Omental fat pad (tissue), 4 donors: Measurements from ENCODE around the gene MFF. TPM values are rescaled to one million over a fixed set of nuclear protein-coding genes. Genes with fewer than 3 reads are reported as not detected.

ENCODE experiments used
- ATAC-seq: fragments of 150-250 bp; one replicate; pipeline ENCODE4 v1.9.1; 2016; ENCODE audit warnings: mild to moderate bottlenecking, moderate library complexity; ENCODE audit not compliant: low FRiP score
- DNase-seq: peaks from one replicate; pipeline ENCODE4 v3.0.0-alpha.2; 2019; ENCODE audit warnings: low spot score
- total RNA-seq, 4 donors: library from RNA; depleted of rRNA; stranded (reverse); fragments of >200 nt; gene quantifications; one replicate each; pipeline ENCODE4 v1.1.0, GENCODE V29; 2016
- TF ChIP-seq, protein P1 (sequence below), 3 donors: fragments of 450-650 bp; IDR thresholded peaks; one replicate each; pipeline ENCODE4 v1.5.1; 2016 to 2017; ENCODE audit warnings: antibody characterized with exemption in 3 of 3, mild to moderate bottlenecking in 3 of 3, moderate library complexity in 2 of 3

The MFF gene
- total RNA-seq, 4 donors from 2014 or later = 67.1 to 98.0 (median 87.4) TPM

DNA sequence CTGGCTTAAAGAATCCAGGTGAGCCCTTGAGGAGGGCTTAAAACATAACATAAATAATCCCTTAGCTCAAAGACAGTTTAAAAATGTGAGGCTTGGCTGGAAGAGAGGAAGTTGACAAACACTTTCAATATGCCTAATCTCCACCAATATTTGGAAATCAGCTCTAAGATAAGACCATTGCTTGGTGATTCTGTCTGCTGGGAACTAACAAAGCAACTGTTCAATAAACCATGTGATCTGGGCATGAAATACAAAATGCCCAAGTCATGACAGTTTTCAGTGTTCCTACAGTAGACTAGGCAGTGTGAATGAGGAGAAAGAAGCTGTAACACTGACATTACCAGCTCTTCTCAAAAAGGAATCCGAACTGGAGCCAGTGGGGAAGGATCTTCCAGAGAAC is 10.7 kb downstream of the MFF start:
- TF ChIP-seq, protein P1, sequence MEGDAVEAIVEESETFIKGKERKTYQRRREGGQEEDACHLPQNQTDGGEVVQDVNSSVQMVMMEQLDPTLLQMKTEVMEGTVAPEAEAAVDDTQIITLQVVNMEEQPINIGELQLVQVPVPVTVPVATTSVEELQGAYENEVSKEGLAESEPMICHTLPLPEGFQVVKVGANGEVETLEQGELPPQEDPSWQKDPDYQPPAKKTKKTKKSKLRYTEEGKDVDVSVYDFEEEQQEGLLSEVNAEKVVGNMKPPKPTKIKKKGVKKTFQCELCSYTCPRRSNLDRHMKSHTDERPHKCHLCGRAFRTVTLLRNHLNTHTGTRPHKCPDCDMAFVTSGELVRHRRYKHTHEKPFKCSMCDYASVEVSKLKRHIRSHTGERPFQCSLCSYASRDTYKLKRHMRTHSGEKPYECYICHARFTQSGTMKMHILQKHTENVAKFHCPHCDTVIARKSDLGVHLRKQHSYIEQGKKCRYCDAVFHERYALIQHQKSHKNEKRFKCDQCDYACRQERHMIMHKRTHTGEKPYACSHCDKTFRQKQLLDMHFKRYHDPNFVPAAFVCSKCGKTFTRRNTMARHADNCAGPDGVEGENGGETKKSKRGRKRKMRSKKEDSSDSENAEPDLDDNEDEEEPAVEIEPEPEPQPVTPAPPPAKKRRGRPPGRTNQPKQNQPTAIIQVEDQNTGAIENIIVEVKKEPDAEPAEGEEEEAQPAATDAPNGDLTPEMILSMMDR (IDR thresholded peaks at IDR 0.05) = no peak
- DNase-seq = no peak
- no peak for ATAC-seq

DNA sequence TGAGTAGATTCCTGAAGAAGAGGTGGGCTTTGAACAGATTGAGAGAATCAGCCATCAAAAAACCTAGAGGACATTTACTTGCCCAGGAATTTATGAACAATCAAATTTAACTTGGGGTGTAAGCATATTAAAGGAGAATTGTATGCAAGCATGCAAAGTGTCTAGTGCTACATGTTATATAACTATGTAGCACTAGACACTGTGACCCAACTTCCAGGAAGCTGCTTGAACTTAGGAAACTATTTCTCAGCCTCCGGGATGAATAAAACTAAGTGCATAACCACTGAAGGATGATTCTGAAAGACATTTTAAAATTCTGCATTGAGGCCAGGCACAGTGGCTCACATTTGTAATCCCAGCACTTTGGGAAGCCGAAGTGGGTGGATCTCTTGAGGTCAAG is 12.4 kb downstream of the MFF start:
- no peak for DNase-seq
- TF ChIP-seq, protein P1 (IDR thresholded peaks at IDR 0.05) = no peak
- no peak for ATAC-seq

DNA sequence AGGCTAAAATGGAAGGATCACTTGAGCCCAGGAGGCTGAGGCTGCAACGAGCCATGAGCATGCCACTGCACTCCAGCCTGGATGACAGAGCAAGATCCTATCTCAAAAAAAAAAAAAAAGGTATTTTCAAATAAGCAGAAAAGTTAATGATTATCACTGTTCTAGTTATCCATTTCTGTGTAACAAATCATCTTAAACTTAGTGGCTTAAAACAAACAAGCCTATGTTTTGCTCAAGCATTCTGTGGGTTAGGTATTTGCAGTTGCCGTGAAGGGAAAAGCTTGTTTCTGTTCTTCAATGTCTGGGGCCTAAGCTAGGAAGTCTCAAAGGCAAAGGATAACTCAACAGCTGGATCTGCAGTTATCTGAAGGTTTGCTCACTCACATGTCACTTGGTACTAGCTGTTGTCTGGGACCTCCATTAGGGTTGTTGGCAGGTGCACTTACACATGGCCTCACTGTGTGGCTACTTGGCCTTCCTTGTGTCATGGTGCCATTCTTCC is 14.1 kb downstream of the MFF start:
- DNase-seq (no peak), ATAC-seq (no peak)
- TF ChIP-seq, protein P1 (IDR thresholded peaks at IDR 0.05) = no peak

DNA sequence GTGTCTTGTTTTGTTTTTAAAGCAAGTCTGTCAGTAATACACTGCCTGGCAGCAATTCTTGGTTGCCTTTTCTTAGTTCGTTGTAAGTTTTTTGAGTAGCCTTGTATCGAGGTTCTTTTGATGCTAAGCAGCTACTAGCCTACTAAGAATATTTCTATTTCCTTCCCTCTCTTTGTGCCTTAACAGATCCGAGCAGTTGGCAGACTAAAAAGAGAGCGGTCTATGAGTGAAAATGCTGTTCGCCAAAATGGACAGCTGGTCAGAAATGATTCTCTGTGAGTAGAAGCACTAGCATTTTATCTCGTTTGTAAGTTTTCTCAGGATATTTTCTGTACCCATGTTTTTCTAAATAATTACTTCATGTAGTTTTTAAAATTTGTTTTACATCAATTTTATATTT is 15.1 kb downstream of the MFF start:
- TF ChIP-seq, protein P1 (IDR thresholded peaks at IDR 0.05) = no peak
- no peak for DNase-seq

DNA sequence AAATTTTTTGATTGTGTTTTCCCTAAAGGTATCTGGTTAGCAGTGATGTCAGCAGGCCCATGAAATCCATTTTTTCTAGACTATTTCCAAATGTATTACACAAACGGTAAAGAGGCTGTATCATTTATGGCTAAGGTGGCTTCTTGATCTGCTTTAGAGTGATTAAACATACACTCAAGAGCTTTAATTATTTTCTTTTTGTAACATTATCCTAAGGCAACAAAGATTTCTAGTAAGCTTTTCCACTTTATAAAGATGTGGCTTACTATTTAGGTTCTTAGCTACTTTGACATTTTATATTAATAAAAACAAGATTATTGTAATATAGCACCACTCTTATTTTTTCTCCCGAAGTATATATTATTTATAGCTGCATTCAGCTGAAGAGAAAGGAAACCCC is 16.5 kb downstream of the MFF start:
- TF ChIP-seq, protein P1 (IDR thresholded peaks at IDR 0.05) = no peak
- no peak for ATAC-seq
- no peak for DNase-seq

More for the DNA sequence above, 15.1 kb downstream of the MFF start:
- ATAC-seq = no peak

DNA sequence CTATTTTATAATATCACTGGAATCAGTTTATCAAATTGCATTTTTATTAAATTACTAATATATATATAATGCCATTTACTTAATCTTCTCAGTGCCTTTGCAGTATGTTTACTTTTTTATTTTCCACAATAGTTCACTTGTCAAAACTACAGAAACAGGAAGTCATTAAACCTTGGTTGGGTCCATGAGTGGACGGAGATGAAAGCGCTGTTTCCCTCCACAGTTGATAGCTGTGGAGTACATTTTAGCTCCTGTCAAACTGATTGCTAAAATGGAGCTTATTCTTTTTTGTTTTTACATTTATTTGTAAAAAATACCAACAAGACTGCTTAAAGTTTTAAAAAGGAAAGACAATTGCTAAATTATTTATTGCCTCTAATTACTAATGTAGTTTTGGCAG is 19.2 kb downstream of the MFF start:
- DNase-seq (no peak), ATAC-seq (no peak)
- TF ChIP-seq, protein P1 (IDR thresholded peaks at IDR 0.05) = no peak

DNA sequence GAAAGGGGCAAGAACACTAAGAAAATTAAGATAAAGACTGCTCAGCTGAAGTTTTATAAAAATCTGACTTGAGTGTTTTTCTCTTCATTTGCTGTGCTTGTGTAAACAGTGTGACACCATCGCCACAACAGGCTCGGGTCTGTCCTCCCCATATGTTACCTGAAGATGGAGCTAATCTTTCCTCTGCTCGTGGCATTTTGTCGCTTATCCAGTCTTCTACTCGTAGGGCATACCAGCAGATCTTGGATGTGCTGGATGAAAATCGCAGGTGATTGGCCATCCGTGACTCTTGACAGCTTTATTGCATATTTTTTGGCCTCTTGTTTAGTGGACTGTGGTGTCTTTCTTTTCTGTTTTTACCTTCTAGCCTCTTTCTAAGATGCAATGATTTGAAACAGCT is 22.1 kb downstream of the MFF start:
- ATAC-seq (no peak), DNase-seq (no peak)
- TF ChIP-seq, protein P1 (IDR thresholded peaks at IDR 0.05) = no peak
